A549 (cell line): Measurements from ENCODE around the gene ANXA9. TPM values are rescaled to one million over a fixed set of nuclear protein-coding genes. Genes with fewer than 3 reads are reported as not detected.

Source experiments
- ATAC-seq, 2 experiments: fragments of 200-7000 bp in 1 of 2; fragments of >200 bp in 1 of 2; cut with Nextera tagmentation in 1 of 2; cut with Tn5 transposase in 1 of 2; 3 replicates each; pipeline versions ENCODE4 v1.8.0 to v1.9.1; 2018 to 2020; ENCODE audit warnings: mild to moderate bottlenecking in 1 of 2, moderate library complexity in 1 of 2
- CTCF ChIA-PET: fragments of 300-600 bp; sonication (Branson Sonifier 250); formaldehyde crosslinking; extraction: SDS; loops from one replicate; lab custom pipeline; 2021; ENCODE audit warnings: antibody characterized with exemption, inconsistent platforms; lab: Yijun Ruan, JAX
- POLR2A ChIA-PET: fragments of 350-600 bp; formaldehyde crosslinking; extraction: SDS; loops from one replicate; lab custom pipeline; 2021; ENCODE audit warnings: antibody characterized with exemption, inconsistent platforms; lab: Yijun Ruan, JAX
- DNase-seq, 2 experiments: peaks; one replicate each; pipeline versions ENCODE4 v3.0.0 to v3.0.0-alpha.2; 2011 to 2016; ENCODE audit warnings: low read depth in 1 of 2, low spot score in 1 of 2
- FAIRE-seq: peaks from 2 replicates; lab custom pipeline; 2011; peaks lifted over from hg19 to GRCh38; lab: Jason Lieb, UNC
- H3K27ac ChIP-seq, 2 experiments: fragments of >200 bp; sonication (Bioruptor Twin); formaldehyde crosslinking; 3 replicates each; pipeline ENCODE4 v1.5.1; 2016 to 2017
- H3K4me1 ChIP-seq: fragments of >200 bp; sonication (Bioruptor Twin); formaldehyde crosslinking; 3 replicates; pipeline ENCODE4 v1.6.1; 2016
- H3K4me2 ChIP-seq: fragments of >200 bp; sonication (Bioruptor Twin); formaldehyde crosslinking; 3 replicates; pipeline ENCODE4 v1.6.1; 2016
- H3K4me3 ChIP-seq: fragments of >200 bp; sonication (Bioruptor Twin); formaldehyde crosslinking; 3 replicates; pipeline ENCODE4 v1.5.1; 2016
- H3K9me3 ChIP-seq: fragments of >200 bp; sonication (Bioruptor Twin); formaldehyde crosslinking; 3 replicates; pipeline ENCODE4 v1.6.1; 2016
- CBX2 ChIP-seq: fragments of 200-600 bp; sonication (generic); IDR thresholded peaks from 2 replicates; pipeline ENCODE4 v1.6.1; 2016; ENCODE audit warnings: low read depth, mild to moderate bottlenecking, borderline replicate concordance
- CTCF ChIP-seq: fragments of >200 bp; sonication (Bioruptor Twin); formaldehyde crosslinking; IDR thresholded peaks from 3 replicates; pipeline ENCODE4 v1.5.1; 2016
- ESRRA ChIP-seq: fragments of 150-350 bp; IDR thresholded peaks from 2 replicates; pipeline ENCODE4 v1.6.1; 2014; ENCODE audit warnings: mild to moderate bottlenecking, low read length, borderline replicate concordance
- FOSB ChIP-seq: fragments of 250-450 bp; sonication (Bioruptor Pico); IDR thresholded peaks from 2 replicates; pipeline ENCODE4 v1.5.0; 2020; ENCODE audit warnings: mild to moderate bottlenecking, moderate library complexity
- FOXS1 ChIP-seq: fragments of 250-450 bp; sonication (Bioruptor Pico); IDR thresholded peaks from 2 replicates; pipeline ENCODE4 v1.5.0; 2020; ENCODE audit warnings: mild to moderate bottlenecking, moderate library complexity
- HDAC2 ChIP-seq: fragments of 200-600 bp; sonication (generic); IDR thresholded peaks from 2 replicates; pipeline ENCODE4 v1.6.1; 2016
- HOXA7 ChIP-seq: fragments of 250-450 bp; sonication (Bioruptor Pico); IDR thresholded peaks from 2 replicates; pipeline ENCODE4 v1.5.0; 2020; ENCODE audit warnings: mild to moderate bottlenecking, moderate library complexity
- JUN ChIP-seq, 2 experiments: fragments of >200 bp; sonication (Bioruptor Twin); formaldehyde crosslinking; IDR thresholded peaks; 2 replicates in 1 of 2; 3 replicates in 1 of 2; pipeline ENCODE4 v1.6.1; 2016 to 2017
- JUNB ChIP-seq: fragments of >200 bp; sonication (Bioruptor Twin); formaldehyde crosslinking; IDR thresholded peaks from 2 replicates; pipeline ENCODE4 v1.6.1; 2016
- KDM5A ChIP-seq: fragments of 200-600 bp; sonication (generic); IDR thresholded peaks from 2 replicates; pipeline ENCODE4 v1.6.1; 2016; ENCODE audit warnings: antibody characterized with exemption, mild to moderate bottlenecking
- MAFK ChIP-seq: fragments of 450-650 bp; IDR thresholded peaks from 2 replicates; pipeline ENCODE4 v1.6.1; 2014; ENCODE audit not compliant: partially characterized antibody
- NR3C1 ChIP-seq: fragments of >200 bp; sonication (Bioruptor Twin); formaldehyde crosslinking; IDR thresholded peaks from 3 replicates; pipeline ENCODE4 v1.6.1; 2017
- PBX3 ChIP-seq: IDR thresholded peaks from 2 replicates; pipeline ENCODE4 v1.6.1; 2012
- PHF8 ChIP-seq: fragments of 200-600 bp; sonication (generic); IDR thresholded peaks from 2 replicates; pipeline ENCODE4 v1.6.1; 2016; ENCODE audit warnings: low read depth, mild to moderate bottlenecking, antibody characterized with exemption, moderate library complexity, borderline replicate concordance
- POLR2A ChIP-seq: IDR thresholded peaks from 2 replicates; pipeline ENCODE4 v1.6.1; 2012; ENCODE audit warnings: mild to moderate bottlenecking, low read length
- RAD21 ChIP-seq, 2 experiments: fragments of >200 bp in 1 of 2; sonication (Bioruptor Twin) in 1 of 2; formaldehyde crosslinking in 1 of 2; IDR thresholded peaks in 1 of 2; conservative IDR thresholded peaks in 1 of 2; 2 replicates in 1 of 2; 3 replicates in 1 of 2; pipeline ENCODE4 v1.6.1; 2012 to 2018; ENCODE audit warnings: inconsistent platforms in 1 of 2
- REST ChIP-seq: fragments of 200-600 bp; sonication (generic); IDR thresholded peaks from 2 replicates; pipeline ENCODE4 v1.6.1; 2016; ENCODE audit warnings: antibody characterized with exemption, mild to moderate bottlenecking, moderate library complexity
- RNF2 ChIP-seq: fragments of 200-600 bp; sonication (generic); IDR thresholded peaks from 2 replicates; pipeline ENCODE4 v1.6.1; 2016; ENCODE audit warnings: low read depth, mild to moderate bottlenecking, antibody characterized with exemption, moderate library complexity, borderline replicate concordance
- TFCP2L1 ChIP-seq: fragments of 250-450 bp; sonication (Bioruptor Pico); IDR thresholded peaks from 2 replicates; pipeline ENCODE4 v1.5.0; 2021; ENCODE audit warnings: mild to moderate bottlenecking
- ZC3H11A ChIP-seq: fragments of 450-650 bp; IDR thresholded peaks from 2 replicates; pipeline ENCODE4 v1.6.1; 2014; ENCODE audit warnings: antibody characterized with exemption, mild to moderate bottlenecking
- ZFP36 ChIP-seq: fragments of 450-650 bp; IDR thresholded peaks from 2 replicates; pipeline ENCODE4 v1.6.1; 2014; ENCODE audit warnings: borderline replicate concordance; ENCODE audit not compliant: partially characterized antibody
- ZSCAN20 ChIP-seq: fragments of 250-450 bp; sonication (Bioruptor Pico); IDR thresholded peaks from 2 replicates; pipeline ENCODE4 v1.8.0; 2022; ENCODE audit warnings: mild to moderate bottlenecking, moderate library complexity
- WGBS: methylation state at CpG from one replicate; pipeline ENCODE4 v1.1.6; 2017; ENCODE audit errors: missing lambda C conversion rate; 5-methylcytosine and 5-hydroxymethylcytosine counted together
- polyA plus RNA-seq, 4 experiments: library from polyadenylated mRNA; depleted of rRNA in 3 of 4; stranded (reverse); fragments of >200 nt; fragmentation: RNase III in 1 of 4; extraction: RNeasy Plus Mini Kit Qiagen cat#74134 plus additional on column Dnase treatment in 1 of 4; gene quantifications; 2 replicates in 3 of 4; 3 replicates in 1 of 4; pipeline ENCODE4 v1.2.3, GENCODE V29; 2011 to 2017

Gene ANXA9
- polyA plus RNA-seq, 2 of the 4 experiments (the other 2 are of a cell fraction): 2.1 to 2.2 TPM

- no peak for FAIRE-seq
- Histone ChIP-seq H3K27ac (peak overlapping the region; percentile 77 to 87), H3K4me3 (peak overlapping the region; percentile 45), H3K4me2 (peak overlapping the region; percentile 90), H3K4me1 (peaks cover 30% of the 10 kb centered on the region), H3K9me3 (no peaks in the 10 kb centered on the region)
- DNase-seq: no peak
- ChIA-PET POLR2A (interaction anchor here (0.6 to 1.7 kb wide), 5 partner anchors 36 to 376 kb away, joined by 3 to 8 read pairs (median 3); partner anchors contain the start of genes C1orf56 and ENSA), CTCF (interaction anchor here (0.6 to 24.0 kb wide), 23 partner anchors 8 to 607 kb away, joined by 3 to 586 read pairs (median 4); partner anchors contain the start of genes ANXA9, C1orf56, CDC42SE1 and CERS2)
- TF ChIP-seq ZSCAN20 (CRISPR knock-in tag): no peak
- no peak for TF ChIP-seq NR3C1
- TF ChIP-seq JUNB: no peak
- TF ChIP-seq CBX2: no peak
- no peak for TF ChIP-seq FOSB (CRISPR knock-in tag)
- no peak for TF ChIP-seq ZC3H11A
- TF ChIP-seq KDM5A: no peak
- no peak for TF ChIP-seq RAD21 (conservative IDR thresholded peaks at IDR 0.05 in 1 of 2, IDR thresholded peaks at IDR 0.05 in 1 of 2)
- TF ChIP-seq HDAC2: no peak
- no peak for TF ChIP-seq PBX3
- no peak for TF ChIP-seq PHF8
- TF ChIP-seq JUN (IDR thresholded peaks at IDR 0.05): no peak
- no peak for TF ChIP-seq ZFP36
- no peak for TF ChIP-seq TFCP2L1 (CRISPR knock-in tag)
- TF ChIP-seq FOXS1 (CRISPR knock-in tag): no peak
- TF ChIP-seq RNF2: no peak
- no peak for TF ChIP-seq HOXA7 (CRISPR knock-in tag)
- ATAC-seq: no peak
- 78% methylated on average over 4 of the region's 4 CpGs for WGBS
Measured at GRCh38 chr1:151005729-151006319, 23.7 kb downstream of the ANXA9 start.

- peak; percentile 36; the same call in 1 of the 2 replicates for TF ChIP-seq REST
- no peak for TF ChIP-seq ESRRA
- peak; percentile 43 to 54; a peak in 4 of 5 replicates for TF ChIP-seq RAD21 (conservative IDR thresholded peaks at IDR 0.05 in 1 of 2, IDR thresholded peaks at IDR 0.05 in 1 of 2)
- no peak; the same call in none of the 2 replicates for TF ChIP-seq POLR2A
- TF ChIP-seq MAFK: peak; percentile 26
- TF ChIP-seq CTCF: peak; percentile 35; the same call in 2 of the 3 replicates
- TF ChIP-seq, all 56 proteins: peak for 4
- H3K4me2 ChIP-seq: peak within 1 kb of the TSS; percentile 90
- DNase-seq (peak; percentile 85 to 95), FAIRE-seq (no peak), ATAC-seq (peak; percentile 91 to 92)
- ChIA-PET CTCF (interaction anchor here (0.7 to 24.0 kb wide), 24 partner anchors 9 to 608 kb away, joined by 3 to 586 read pairs (median 4); partner anchors contain the start of genes ANXA9, C1orf56, CDC42SE1 and CERS2), POLR2A (interaction anchor here (0.5 to 1.7 kb wide), 9 partner anchors 25 to 438 kb away, joined by 3 to 8 read pairs (median 3); partner anchors contain the start of genes C1orf56, ENSA and MCL1)
- 8% methylated on average over 18 of the region's 18 CpGs for WGBS
- peaks cover 36% of the 10 kb centered on the region for H3K4me1 ChIP-seq
- peak within 1 kb of the TSS; percentile 77 to 95 for H3K27ac ChIP-seq
- no peaks in the 10 kb centered on the region for H3K9me3 ChIP-seq
- peak within 1 kb of the TSS; percentile 88 for H3K4me3 ChIP-seq
Measured at GRCh38 chr1:151006327-151007052, 24.4 kb downstream of the ANXA9 start, which contains the start of gene MINDY1. TSS of gene MINDY1 (minus strand) at chr1:151006902. CDS start at chr1:151002617, 4,285 bp downstream.
